Caco-2 (cell line): ENCODE results near the gene MEGF6. TPM values are rescaled to one million over a fixed set of nuclear protein-coding genes. Genes with fewer than 3 reads are reported as not detected.

ENCODE experiments used
- BruUV-seq: library from RNA; stranded (reverse); fragments of 400-500 nt; replicated peaks from 2 replicates; lab custom pipeline; 2021; lab: Mats Ljungman, UMichigan
- CTCF ChIA-PET: fragments of 300-600 bp; sonication (Branson Sonifier 250); formaldehyde crosslinking; loops from one replicate; lab custom pipeline; 2022; ENCODE audit warnings: antibody characterized with exemption; lab: Charles Lee
- POLR2A ChIA-PET: fragments of 300-600 bp; sonication (Branson Sonifier 250); formaldehyde crosslinking; loops from one replicate; lab custom pipeline; 2022; ENCODE audit warnings: antibody characterized with exemption; lab: Charles Lee
- DNase-seq, 2 experiments: peaks; one replicate each; pipeline versions ENCODE4 v3.0.0 to v3.0.0-alpha.2; 2020 to 2022
- H3K27me3 ChIP-seq: replicated peaks from 2 replicates; pipeline ENCODE4 v1.6.0; 2011; ENCODE audit warnings: low read length; ENCODE audit not compliant: control insufficient read depth, insufficient read depth
- H3K36me3 ChIP-seq: 2 replicates; pipeline ENCODE4 v1.5.1; 2011; ENCODE audit warnings: low read length; ENCODE audit not compliant: control insufficient read depth, insufficient read depth
- H3K4me1 ChIP-seq: fragments of 250-450 bp; sonication (Bioruptor Pico); 2 replicates; pipeline ENCODE4 v1.5.1; 2020; ENCODE audit warnings: mild to moderate bottlenecking
- H3K4me3 ChIP-seq: 2 replicates; pipeline ENCODE4 v1.5.1; 2011; ENCODE audit warnings: low read depth, mild to moderate bottlenecking, control low read depth, low read length
- H3K9me3 ChIP-seq: fragments of 250-450 bp; sonication (Bioruptor Pico); 2 replicates; pipeline ENCODE4 v1.5.1; 2020; ENCODE audit warnings: mild to moderate bottlenecking, moderate library complexity
- H3K27ac Mint-ChIP-seq: one replicate; pipeline ENCODE4 v1.8.0; 2022; ENCODE audit warnings: mixed read lengths; ENCODE audit not compliant: unreplicated experiment
- H3K27me3 Mint-ChIP-seq: one replicate; pipeline ENCODE4 v1.8.0; 2022; ENCODE audit warnings: mixed read lengths; ENCODE audit not compliant: insufficient read depth, unreplicated experiment
- H3K36me3 Mint-ChIP-seq: one replicate; pipeline ENCODE4 v1.8.0; 2022; ENCODE audit warnings: mild to moderate bottlenecking, mixed read lengths; ENCODE audit not compliant: insufficient read depth, unreplicated experiment
- H3K4me1 Mint-ChIP-seq: one replicate; pipeline ENCODE4 v1.8.0; 2022; ENCODE audit warnings: low read depth, mixed read lengths; ENCODE audit not compliant: unreplicated experiment
- H3K4me3 Mint-ChIP-seq: one replicate; pipeline ENCODE4 v1.8.0; 2022; ENCODE audit warnings: mild to moderate bottlenecking, moderate library complexity, mixed read lengths; ENCODE audit not compliant: unreplicated experiment
- H3K9me3 Mint-ChIP-seq: one replicate; pipeline ENCODE4 v1.8.0; 2022; ENCODE audit warnings: mixed read lengths; ENCODE audit not compliant: unreplicated experiment
- CTCF ChIP-seq, 2 experiments: fragments of 200-600 bp in 1 of 2; IDR thresholded peaks; 1 replicate in 1 of 2; 2 replicates in 1 of 2; pipeline versions ENCODE4 v1.5.1 to v1.8.0; 2011 to 2022; ENCODE audit warnings: antibody characterized with exemption in 1 of 2, control low read depth in 1 of 2, inconsistent platforms in 1 of 2, low read depth in 1 of 2, low read length in 1 of 2, mild to moderate bottlenecking in 1 of 2, moderate library complexity in 1 of 2; ENCODE audit not compliant: insufficient read depth in 1 of 2, severe bottlenecking in 1 of 2, unreplicated experiment in 1 of 2
- intact Hi-C: fragments of 100-400 bp; cut with micrococcal nuclease; formaldehyde crosslinking; loops from one replicate; pipeline ENCODE4 v1.10.0; 2022; ENCODE audit not compliant: unreplicated experiment
- total RNA-seq: library from RNA; stranded (reverse); gene quantifications from 2 replicates; pipeline ENCODE4 v1.2.3, GENCODE V29; 2022

MEGF6 gene
- total RNA-seq, 1 experiment from 2014 or later, result 13.3 TPM

GRCh38 chr1:3546048-3546384, 65.3 kb downstream of the MEGF6 start:
- no peaks in the 10 kb centered on the region for H3K9me3 ChIP-seq
- no peak for TF ChIP-seq CTCF (IDR thresholded peaks at IDR 0.05; ENCODE audit: insufficient read depth in 1 of 2, low read depth in 1 of 2, low read length in 1 of 2, severe bottlenecking in 1 of 2, unreplicated experiment in 1 of 2)
- ChIA-PET CTCF (no interaction called here), POLR2A (no interaction called here)
- no peak for DNase-seq
- Mint-ChIP-seq H3K36me3 (no peaks in the 10 kb centered on the region), H3K27ac (no peak overlapping the region), H3K4me1 (no peaks in the 10 kb centered on the region), H3K9me3 (no peaks in the 10 kb centered on the region), H3K27me3 (no peaks in the 10 kb centered on the region), H3K4me3 (no peak overlapping the region)
- intact Hi-C loops, result no loop called here
- no peak overlapping the region for H3K4me3 ChIP-seq
- H3K36me3 ChIP-seq, result no peaks in the 10 kb centered on the region
- peaks cover 11% of the 10 kb centered on the region for H3K4me1 ChIP-seq
- BruUV-seq, result no TSS peak
- no peaks in the 10 kb centered on the region for H3K27me3 ChIP-seq

- Mint-ChIP-seq H3K27me3 (no peaks in the 10 kb centered on the region), H3K4me3 (no peak overlapping the region), H3K36me3 (no peaks in the 10 kb centered on the region), H3K4me1 (no peaks in the 10 kb centered on the region), H3K27ac (no peak overlapping the region), H3K9me3 (no peaks in the 10 kb centered on the region)
- TF ChIP-seq CTCF (IDR thresholded peaks at IDR 0.05; ENCODE audit: insufficient read depth in 1 of 2, low read depth in 1 of 2, low read length in 1 of 2, severe bottlenecking in 1 of 2, unreplicated experiment in 1 of 2), result no peak
- Histone ChIP-seq H3K27me3 (no peaks in the 10 kb centered on the region), H3K9me3 (no peaks in the 10 kb centered on the region), H3K4me1 (peaks cover 11% of the 10 kb centered on the region), H3K36me3 (no peaks in the 10 kb centered on the region), H3K4me3 (no peak overlapping the region)
- no TSS peak for BruUV-seq
- intact Hi-C loops, result no loop called here
- ChIA-PET POLR2A (no interaction called here), CTCF (no interaction called here)
- DNase-seq, result no peak
Measured at GRCh38 chr1:3545363-3546047, 65.8 kb downstream of the MEGF6 start.

- Mint-ChIP-seq H3K9me3 (no peaks in the 10 kb centered on the region), H3K27me3 (no peaks in the 10 kb centered on the region), H3K36me3 (no peaks in the 10 kb centered on the region), H3K27ac (no peak overlapping the region), H3K4me1 (no peaks in the 10 kb centered on the region), H3K4me3 (no peak overlapping the region)
- Histone ChIP-seq H3K27me3 (no peaks in the 10 kb centered on the region), H3K9me3 (no peaks in the 10 kb centered on the region), H3K36me3 (no peaks in the 10 kb centered on the region), H3K4me1 (peaks cover 11% of the 10 kb centered on the region), H3K4me3 (no peak overlapping the region)
- BruUV-seq, result no TSS peak
- POLR2A ChIA-PET, result no interaction called here
- no peak for TF ChIP-seq CTCF (IDR thresholded peaks at IDR 0.05; ENCODE audit: insufficient read depth in 1 of 2, low read depth in 1 of 2, low read length in 1 of 2, severe bottlenecking in 1 of 2, unreplicated experiment in 1 of 2)
- no peak for DNase-seq
- intact Hi-C loops, result no loop called here
- CTCF ChIA-PET, result no interaction called here
Measured at GRCh38 chr1:3544040-3544977, 67.0 kb downstream of the MEGF6 start.
